HG02943 (cell line): Measurements from ENCODE around the gene HASPIN.
A peak's percentile ranks its signal among the peaks of the same experiment; 100 is the strongest.
"Not testable (repeated sequence)": the region's sequence is repeated elsewhere in the genome, so short reads cannot be mapped to it uniquely, and the experiment has no call there.

Source experiments
- ATAC-seq: cut with Tn5 transposase; IDR thresholded peaks from one replicate; pipeline ENCODE4 v1.9.1; 2021; ENCODE audit warnings: mild to moderate bottlenecking, low read depth, moderate library complexity; ENCODE audit not compliant: unreplicated experiment

Gene HASPIN

DNA sequence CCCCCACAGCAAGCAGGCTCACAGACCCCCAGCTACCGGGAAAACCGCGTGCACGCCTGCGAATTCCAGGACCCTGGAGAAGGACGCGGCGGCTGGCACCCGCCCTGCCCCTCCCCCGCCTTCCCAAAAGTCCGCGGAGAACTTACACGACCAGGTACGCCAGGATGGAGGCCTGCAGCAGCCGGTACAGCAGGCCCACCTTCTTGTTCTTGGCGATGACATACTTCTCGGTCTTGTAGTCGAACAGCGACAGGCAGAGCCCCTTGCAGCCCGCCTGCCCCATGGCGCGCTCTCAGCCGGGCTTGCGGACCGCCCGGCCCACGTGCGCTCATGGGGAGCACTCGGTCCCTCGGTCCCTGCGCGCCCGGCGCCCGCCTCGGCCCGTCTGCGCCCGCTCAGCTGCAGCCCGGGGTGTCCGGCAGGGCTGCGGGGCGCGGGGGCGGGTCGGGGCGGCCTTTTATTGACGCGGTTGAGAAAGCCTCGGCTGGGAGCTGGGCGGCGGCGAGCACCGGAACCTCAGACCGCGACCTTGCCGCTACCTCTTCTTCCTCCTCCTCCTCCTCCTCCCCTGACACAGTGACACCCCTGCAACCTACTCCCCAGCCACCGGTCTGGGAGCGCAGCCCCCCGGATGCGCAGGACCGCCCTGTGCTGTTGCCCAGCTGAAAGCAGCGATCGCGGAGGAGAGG is 27.8 kb upstream of the HASPIN start, which contains the start of gene P2RX5:
TSS of gene P2RX5 (minus strand) at position 433 of the 689 bp plus-strand sequence. CDS start at position 283, 150 bp downstream.
- no peak for ATAC-seq

DNA sequence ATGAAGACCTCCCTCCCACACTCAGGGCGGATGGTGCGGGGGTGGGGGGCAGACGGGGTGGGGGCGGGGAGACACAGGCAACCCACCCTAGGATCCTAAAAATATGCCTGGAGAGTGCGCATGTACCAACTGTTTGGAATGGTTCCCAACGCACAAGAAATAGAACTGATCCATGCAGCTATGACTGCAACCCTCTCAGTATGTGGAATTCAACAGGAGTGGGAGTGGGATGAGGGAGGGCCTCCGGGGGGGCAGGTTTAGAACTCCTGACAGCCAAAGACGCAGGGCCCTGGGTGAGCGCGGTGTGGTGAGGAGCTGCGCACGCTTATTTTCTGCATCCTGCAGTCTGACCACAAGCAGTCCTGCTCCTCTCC is 26.6 kb upstream of the HASPIN start:
- no peak for ATAC-seq

DNA sequence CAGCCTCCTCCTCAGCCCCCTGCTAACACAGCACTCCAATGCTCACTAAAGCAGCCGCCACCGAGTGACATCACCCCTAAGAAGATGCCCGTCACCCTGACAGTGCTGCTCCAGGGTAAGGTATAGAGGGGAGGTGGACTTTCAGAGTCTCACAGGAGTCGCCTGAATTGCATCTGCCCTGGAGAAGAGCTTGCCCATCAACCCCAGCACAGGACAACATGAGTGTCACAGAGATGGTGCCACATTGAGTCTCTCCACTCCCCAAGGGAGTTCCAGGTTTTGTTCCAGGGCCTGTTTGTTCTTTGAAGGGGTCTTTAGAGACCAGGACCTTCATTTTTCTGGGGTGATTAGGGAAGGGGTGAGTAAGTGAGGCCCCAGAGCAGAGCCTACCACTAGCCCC is 25.6 kb upstream of the HASPIN start:
- no peak for ATAC-seq

DNA sequence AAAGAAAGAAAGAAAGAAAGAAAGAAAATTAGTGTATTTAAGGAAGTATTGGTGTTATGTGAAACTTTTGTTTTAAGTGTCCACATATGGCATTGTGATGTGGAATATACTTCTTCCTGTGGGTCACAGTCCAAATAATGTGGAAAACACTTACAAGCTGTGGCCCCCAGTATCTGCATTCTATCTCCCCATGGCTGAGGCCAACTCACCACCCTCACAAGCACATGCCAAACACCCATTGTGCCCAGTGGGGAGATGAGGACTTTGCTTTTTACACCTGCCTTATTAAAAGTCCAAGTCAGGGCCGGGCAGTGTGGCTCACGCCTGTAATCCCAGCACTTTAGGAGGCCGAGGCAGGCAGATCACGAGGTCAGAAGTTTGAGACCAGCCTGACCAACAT is 23.8 kb upstream of the HASPIN start:
- no peak for ATAC-seq

DNA sequence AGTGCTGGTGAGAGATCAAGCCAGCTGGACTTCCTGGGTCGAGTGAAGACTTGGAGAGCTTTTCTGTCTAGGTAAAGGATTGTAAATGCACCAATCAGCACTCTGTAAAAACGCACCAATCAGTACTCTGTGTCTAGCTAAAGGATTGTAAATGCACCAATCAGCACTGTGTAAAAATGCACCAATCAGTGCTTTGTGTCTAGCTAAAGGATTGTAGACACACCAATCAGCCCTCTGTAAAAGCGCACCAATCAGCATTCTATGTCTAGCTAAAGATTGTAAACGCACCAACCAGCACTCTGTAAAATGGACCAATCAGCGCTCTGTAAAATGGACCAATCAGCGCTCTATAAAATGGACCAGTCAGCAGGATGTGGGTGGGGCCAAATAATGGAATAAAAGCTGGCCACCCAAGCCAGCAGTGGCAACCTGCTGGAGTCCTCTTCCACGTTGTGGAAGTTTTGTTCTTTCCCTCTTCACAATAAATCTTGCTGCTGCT is 21.6 kb upstream of the HASPIN start:
- ATAC-seq = not testable (repeated sequence)

DNA sequence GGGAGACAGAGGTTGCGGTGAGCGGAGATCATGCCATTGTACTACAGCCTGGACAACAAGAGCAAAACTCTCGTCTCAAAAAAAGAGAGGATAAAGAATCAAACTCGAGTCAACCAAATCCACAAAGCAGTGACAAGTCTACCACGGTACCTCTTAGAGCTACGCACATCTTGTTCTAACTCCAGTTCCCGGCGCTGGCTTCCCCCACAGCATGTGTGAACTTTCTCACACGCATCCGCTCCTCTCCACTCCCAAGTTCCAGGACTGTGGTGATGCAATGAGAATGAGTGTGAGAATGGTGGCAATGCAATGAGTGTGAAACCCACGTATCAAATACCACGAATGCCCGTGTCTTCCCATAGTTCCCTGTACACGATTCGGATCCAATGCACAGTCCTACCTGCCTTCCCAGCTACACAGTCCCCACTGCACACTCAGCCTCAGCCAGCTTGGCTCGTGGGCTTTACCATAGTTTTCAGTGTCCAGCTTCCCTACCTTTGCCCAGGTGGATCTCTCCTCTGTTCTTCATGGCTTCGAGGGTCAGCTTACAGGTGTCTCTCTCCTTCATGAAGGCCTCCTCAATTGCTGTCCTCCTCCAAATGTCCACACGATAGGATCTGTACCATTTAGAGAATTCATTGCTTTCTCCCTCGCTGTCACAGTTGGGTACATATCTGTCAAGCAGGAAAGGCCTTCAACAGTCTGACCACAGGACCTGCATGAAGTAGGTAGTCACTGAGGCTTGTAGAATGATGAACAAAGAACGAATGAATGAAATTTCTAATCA is 18.6 kb upstream of the HASPIN start:
- no peak for ATAC-seq

DNA sequence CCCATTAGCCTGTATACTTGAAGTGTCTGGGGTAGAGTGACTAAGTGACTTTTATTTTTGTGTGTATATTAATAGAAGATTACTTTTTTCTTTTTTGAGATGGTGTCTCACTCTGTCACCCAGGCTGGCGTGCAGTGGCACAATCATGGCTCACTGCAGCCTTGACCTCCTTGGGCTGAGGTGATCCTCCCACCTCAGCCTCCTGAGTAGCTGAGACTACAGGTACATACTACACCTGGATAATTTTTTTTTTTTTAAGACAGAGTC is 18.1 kb upstream of the HASPIN start:
- not testable (repeated sequence) for ATAC-seq

DNA sequence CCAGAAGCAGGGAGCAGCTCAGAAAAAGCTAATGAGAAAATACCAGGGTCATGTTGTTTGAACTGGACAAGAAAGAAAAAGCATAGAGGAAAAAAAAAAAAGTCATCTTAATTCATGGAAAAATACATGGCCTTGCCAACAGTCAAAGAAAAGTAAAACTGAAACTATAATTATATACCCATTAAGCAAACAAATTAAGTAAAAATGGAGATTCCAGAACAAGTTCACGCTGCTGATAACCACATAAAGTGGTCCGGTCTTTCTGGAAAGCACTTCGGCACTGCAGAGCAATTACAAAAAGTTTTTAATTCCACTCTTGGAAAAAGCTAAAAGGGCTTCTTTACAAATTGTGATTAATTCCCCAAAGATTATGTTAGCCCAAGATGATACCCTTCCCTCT is 15.3 kb upstream of the HASPIN start:
- ATAC-seq = no peak

DNA sequence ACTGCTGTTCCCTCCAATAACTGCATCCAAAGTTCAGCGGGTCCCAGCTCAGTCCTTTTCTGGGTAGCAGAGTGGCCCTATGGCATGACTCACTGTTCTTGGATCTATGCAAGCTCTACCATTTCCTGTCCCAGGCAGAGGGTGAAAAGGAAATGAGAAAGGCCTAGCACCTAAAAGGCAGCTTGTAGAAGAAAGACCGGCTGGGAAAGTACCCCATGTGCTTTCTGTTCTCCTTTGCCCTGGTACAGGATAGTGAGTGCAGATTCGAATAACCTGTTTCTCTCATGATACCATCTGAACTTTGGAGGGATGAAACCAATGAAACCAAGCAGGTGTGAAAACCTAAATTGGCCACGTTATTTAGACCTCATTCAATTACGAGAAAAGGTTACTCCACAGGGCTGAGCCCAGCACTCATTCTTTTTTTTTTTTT is 12.7 kb upstream of the HASPIN start:
- ATAC-seq = peak; percentile 91

DNA sequence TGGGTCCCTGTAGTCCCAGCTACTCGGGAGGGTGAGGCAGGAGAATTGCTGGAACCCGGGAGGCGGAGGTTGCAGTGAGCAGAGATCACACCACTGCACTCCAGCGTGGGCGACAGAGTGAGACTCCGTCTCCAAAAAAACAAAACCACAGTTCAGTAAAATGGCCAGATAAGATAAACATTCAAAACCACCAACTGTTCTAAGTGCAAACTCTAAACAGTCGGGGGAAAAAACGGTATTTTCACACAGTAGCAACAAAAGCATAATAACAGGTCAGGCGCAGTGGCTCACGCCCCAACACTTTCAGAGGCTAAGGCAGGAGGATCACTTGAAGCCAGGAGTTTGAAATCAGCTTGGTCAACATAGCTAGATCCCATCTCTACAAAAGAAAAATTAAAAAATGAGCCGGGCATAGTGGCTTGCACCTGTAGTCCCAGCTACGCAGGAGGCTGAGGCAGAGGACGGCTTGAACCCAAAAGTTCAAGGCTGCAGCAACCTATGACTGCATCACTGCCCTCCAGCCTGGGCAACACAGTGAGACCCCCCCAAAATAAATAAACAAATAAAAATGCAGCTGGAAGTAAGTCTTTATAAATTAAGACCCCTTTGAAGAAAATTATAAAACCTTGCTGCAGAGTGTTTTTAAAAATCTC is 10.8 kb upstream of the HASPIN start:
- no peak for ATAC-seq

DNA sequence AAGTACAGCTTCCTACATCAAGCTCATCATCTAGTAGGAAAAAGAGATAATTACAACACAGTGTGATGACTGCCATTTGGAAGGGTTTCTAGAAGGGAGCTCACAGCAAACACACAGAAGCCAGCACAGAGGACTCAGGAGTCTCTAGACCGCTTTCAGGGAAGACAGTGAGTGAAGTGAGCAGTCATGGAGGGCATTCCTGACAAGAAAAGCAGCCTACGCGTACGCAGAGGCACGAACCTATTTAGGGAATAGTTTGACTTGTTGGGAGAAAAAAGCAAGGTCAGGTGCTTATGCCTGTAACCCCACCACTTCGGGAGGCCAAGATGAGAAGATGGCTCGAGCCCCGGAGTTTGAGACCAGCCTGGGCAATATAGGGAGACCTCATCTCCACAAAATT is 8.4 kb upstream of the HASPIN start:
- ATAC-seq = no peak

DNA sequence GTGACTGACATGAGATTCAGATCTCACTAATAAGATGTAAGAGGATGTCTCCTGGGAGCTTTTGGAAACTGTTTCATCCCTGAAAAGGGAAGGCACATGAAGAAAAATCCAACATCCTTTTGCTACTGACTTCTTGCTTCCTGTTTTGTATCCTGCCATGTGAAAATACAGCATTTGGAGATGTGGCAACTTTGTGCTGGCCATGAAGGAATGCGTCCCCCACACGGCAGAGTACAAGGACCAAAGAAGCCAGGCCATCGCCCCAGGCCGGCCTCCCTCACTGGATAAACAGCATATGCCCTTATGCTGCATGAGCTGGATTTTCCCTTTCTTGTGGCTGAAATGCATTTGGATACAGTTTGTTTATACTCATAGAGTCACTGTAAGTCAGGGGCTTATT is 5.5 kb upstream of the HASPIN start:
- ATAC-seq = no peak

DNA sequence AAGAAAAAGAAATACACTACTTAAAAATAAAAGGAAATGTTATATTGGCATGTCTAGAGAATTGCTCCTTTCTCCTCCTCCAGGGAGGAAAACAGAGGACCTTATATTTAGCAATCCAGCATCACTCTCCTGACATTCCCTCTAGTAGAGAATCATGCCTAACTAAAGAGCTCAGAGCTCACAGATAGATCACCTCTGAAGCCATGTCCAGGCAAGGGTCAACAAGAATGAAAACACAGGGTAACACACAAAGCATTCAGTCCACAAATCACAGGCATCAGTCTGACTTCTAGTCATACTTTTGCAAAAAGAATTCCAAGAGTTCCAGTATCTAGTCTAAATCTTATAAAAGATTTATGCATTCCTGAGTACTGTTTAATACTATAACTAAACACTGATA is 4.4 kb upstream of the HASPIN start:
- ATAC-seq = no peak

DNA sequence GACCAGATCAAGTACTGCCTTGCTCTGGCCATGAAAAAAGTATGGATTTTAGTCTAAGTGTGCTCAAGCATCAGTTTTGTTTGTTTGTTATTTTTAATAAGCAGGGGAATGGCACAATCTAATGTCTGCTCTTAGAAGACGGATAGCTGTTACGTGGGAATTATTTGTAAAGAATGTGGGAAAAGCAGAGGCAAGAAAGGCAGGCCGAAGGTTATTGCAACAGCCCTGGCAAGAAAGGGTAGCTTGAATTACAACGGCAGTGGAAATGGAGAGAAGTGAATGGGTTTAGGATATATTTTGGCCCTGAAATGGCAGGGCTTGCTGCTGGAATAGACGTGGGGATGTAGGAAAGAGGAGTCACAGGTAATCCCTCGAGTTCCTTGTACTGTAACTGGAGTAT is 987 bp upstream of the HASPIN start:
- ATAC-seq = no peak

DNA sequence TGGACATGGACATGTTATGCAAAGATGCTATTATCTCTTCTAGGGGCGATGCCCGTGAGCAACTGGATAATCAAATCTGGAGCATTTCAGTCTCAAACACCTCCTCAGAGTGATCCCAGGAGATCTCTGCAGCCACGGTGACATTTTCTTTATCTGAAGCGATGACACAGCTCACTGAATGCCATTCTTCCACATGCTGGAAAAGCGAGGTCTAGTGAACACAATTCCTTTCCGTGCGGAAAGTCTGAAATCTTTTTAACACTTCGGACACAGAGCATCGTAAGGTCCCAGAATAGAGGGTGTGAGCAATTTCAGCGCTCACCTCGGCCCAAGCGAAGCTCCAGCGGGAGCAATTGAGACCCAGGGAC is 531 bp upstream of the HASPIN start:
- ATAC-seq = peak; percentile 16

DNA sequence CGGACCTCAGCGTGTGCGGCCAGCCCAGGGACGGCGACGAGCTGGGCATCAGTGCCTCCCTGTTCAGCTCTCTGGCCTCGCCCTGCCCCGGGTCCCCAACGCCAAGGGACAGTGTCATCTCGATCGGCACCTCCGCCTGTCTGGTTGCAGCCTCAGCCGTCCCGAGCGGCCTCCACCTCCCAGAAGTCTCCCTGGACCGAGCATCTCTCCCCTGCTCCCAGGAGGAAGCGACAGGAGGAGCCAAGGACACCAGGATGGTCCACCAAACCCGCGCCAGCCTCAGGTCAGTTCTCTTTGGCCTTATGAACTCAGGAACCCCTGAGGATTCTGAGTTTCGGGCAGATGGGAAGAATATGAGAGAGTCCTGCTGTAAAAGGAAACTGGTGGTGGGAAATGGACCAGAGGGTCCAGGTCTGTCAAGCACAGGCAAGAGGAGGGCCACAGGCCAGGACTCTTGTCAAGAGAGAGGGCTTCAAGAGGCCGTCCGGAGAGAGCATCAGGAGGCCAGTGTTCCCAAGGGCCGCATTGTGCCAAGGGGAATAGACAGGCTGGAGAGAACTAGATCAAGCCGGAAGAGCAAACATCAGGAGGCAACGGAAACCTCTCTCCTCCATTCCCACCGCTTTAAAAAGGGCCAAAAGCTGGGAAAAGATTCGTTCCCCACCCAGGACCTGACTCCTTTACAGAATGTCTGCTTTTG is 825 bp downstream of the HASPIN start:
- ATAC-seq = no peak

DNA sequence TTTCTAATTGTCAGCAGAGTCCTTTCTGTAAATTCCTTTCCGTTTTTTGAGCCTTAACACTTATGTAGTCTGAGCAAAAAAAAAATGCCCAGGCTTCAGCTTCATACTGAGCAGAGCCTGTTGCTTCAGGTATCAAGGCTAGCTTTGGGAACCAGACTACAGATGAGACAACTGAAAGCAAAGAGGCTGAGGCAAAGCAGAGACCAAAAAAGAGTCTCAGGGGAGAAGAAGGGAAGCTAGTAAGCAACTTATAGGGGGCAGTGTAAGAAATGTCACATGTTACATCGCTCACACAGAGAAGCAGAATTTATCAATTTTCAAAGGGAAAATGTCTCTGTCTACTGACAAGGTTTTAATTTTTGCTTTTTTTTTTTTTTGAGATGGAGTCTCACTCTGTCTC is 3.3 kb downstream of the HASPIN start:
- ATAC-seq = no peak

DNA sequence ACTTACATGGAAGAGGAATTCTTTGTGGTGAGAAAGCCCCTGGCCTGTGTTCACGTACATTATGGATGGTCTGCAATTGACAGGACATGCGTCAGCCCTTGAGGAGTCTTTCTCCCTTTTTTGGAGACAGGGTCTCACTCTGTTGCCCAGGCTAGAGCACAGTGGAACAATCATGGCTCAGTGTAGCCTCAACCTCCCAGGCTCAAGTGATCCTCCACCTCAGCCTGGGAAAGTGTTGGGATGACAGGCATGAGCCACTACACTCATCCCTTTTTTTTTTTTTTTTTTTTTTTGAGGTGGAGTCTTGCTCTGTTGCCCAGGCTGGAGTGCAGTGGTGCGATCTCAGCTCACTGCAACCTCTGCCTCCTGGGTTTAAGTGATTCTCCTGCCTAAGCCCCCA is 4.4 kb downstream of the HASPIN start:
- ATAC-seq = not testable (repeated sequence)

DNA sequence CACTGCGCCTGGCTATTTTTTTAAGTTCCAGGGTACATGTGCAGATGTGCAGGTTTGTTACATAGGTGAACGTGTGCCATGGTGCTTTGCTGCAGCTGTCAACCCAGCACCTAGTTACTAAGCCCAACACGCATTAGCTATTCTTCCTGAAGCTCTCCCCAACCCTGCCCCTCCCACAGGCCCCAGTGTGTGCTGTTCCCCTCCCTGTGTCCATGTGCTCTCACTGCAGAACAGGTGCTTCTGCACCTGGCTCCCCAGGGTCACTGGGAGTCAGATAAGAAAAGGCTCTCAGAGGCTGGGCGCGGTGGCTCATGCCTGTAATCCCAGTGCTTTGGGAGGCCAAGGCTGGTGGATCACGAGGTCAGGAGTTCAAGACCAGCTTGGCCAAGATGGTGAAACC is 6.2 kb downstream of the HASPIN start:
- ATAC-seq = no peak

DNA sequence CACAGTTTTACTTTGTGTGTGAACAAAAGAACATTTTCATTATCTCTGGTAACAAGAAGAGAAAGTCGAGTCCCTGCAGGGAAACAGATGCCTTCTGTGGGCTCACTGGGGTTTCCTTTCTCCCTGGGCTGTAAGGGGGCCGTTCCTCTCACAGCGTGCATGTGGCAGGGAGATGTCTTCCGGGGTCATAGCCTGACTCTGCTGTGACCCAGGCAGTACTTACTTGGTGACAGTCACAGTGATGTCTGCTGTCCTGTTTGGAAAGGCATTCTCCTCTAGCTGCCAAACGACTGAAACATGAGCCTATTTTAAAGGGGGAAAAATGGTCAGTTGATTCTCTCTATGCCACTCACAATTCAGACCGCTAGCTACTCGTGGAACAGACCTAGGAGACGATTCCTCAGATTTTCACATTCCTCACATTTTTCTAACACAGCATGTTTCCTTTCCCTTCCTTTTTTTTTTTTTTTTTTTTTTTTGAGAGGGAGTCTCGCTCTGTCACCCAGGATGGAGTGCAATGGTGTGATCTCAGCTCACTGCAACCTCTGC is 7.3 kb downstream of the HASPIN start:
- no peak for ATAC-seq

DNA sequence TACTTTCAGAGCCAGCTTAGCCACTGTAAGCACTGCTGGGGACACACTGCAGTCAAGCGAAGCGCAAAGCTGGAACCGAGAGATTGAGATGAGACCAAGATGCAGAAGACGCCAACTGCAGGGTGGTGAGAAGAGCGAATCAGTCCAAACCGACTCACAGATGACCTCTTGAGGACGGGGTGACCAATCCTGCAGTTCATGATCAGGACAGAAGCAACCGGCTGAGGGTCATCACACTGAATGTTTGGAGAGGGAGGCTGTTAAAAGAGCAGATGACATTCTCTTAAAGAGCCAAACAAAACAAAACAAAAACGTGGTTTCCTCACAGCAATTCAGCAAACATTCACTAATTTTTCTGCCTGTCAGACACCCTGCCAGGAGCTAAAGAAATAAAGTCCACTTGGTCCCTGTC is 8.5 kb downstream of the HASPIN start:
- ATAC-seq = no peak
